ENCODE results near the gene TRPM3. TPM values are rescaled to one million over a fixed set of nuclear protein-coding genes. Genes with fewer than 3 reads are reported as not detected.

Gene TRPM3
- polyA plus RNA-seq, 12 donors, result 0.16 to 2.0 (median 0.36) TPM; not detected in 2

GRCh38 chr9:70586476-70586875 is 534.9 kb downstream of the TRPM3 start:
- no peak for DNase-seq

- no peak for DNase-seq
These were observed 539.5 kb downstream of the TRPM3 start for GRCh38 chr9:70581955-70582350.

- DNase-seq, result no peak
These were observed 540.0 kb downstream of the TRPM3 start for GRCh38 chr9:70581214-70581954.

GRCh38 chr9:70580606-70581195 is 540.7 kb downstream of the TRPM3 start:
- DNase-seq, result no peak

GRCh38 chr9:70579686-70580085 is 541.7 kb downstream of the TRPM3 start:
- no peak for DNase-seq

- no peak for DNase-seq
These were observed 542.7 kb downstream of the TRPM3 start for GRCh38 chr9:70578720-70579119.

- no peak for DNase-seq
These were observed 543.8 kb downstream of the TRPM3 start for GRCh38 chr9:70577671-70578070.

GRCh38 chr9:70576116-70576515 is 545.3 kb downstream of the TRPM3 start:
- DNase-seq, result no peak

GRCh38 chr9:70574151-70574837 is 547.1 kb downstream of the TRPM3 start:
- DNase-seq, result peak; percentile 49

GRCh38 chr9:70573308-70573707 is 548.1 kb downstream of the TRPM3 start:
- no peak for DNase-seq

- no peak for DNase-seq
These were observed 550.2 kb downstream of the TRPM3 start for GRCh38 chr9:70571258-70571657.

- DNase-seq, result no peak
These were observed 551.6 kb downstream of the TRPM3 start for GRCh38 chr9:70569791-70570190.

- no peak for DNase-seq
These were observed 552.2 kb downstream of the TRPM3 start for GRCh38 chr9:70569070-70569772.

GRCh38 chr9:70567511-70567910 is 553.9 kb downstream of the TRPM3 start:
- DNase-seq, result no peak

GRCh38 chr9:70566751-70567150 is 554.7 kb downstream of the TRPM3 start:
- no peak for DNase-seq

- DNase-seq, result no peak
These were observed 555.4 kb downstream of the TRPM3 start for GRCh38 chr9:70566066-70566465.

GRCh38 chr9:70564468-70565335 is 556.7 kb downstream of the TRPM3 start:
- no peak for DNase-seq

- DNase-seq, result no peak
These were observed 557.8 kb downstream of the TRPM3 start for GRCh38 chr9:70563431-70564204.

- no peak for DNase-seq
These were observed 558.4 kb downstream of the TRPM3 start for GRCh38 chr9:70563010-70563409.

- no peak for DNase-seq
These were observed 559.5 kb downstream of the TRPM3 start for GRCh38 chr9:70561786-70562395.

Measured in muscle of arm (tissue), 12 donors.